IMR-90 (cell line): ENCODE data around the gene PITPNM3. TPM values are rescaled to one million over a fixed set of nuclear protein-coding genes. Genes with fewer than 3 reads are reported as not detected.

ENCODE experiments used
- BHLHE40 ChIP-seq: fragments of 150-350 bp; IDR thresholded peaks from 2 replicates; pipeline ENCODE4 v1.6.1; 2016; ENCODE audit warnings: mild to moderate bottlenecking, low read depth, low read length
- CEBPB ChIP-seq: IDR thresholded peaks from 2 replicates; pipeline ENCODE4 v1.6.1; 2012; ENCODE audit warnings: low read depth, low read length, improper control_type of control experiment
- MAZ ChIP-seq: IDR thresholded peaks from 2 replicates; pipeline ENCODE4 v1.6.1; 2012; ENCODE audit warnings: low read depth, mild to moderate bottlenecking, low read length, improper control_type of control experiment, moderate library complexity, borderline replicate concordance
- NFE2L2 ChIP-seq: fragments of 150-350 bp; IDR thresholded peaks from 2 replicates; pipeline ENCODE4 v1.6.1; 2016; ENCODE audit warnings: low read depth, mild to moderate bottlenecking, low read length
- POLR2A ChIP-seq: IDR thresholded peaks from 2 replicates; pipeline ENCODE4 v1.6.1; 2012; ENCODE audit warnings: mild to moderate bottlenecking, low read depth, low read length
- SMC3 ChIP-seq: fragments of 150-350 bp; IDR thresholded peaks from 2 replicates; pipeline ENCODE4 v1.6.1; 2016; ENCODE audit warnings: low read depth, mild to moderate bottlenecking, antibody characterized with exemption, low read length, moderate library complexity
- polyA plus RNA-seq, 3 experiments: library from polyadenylated mRNA; depleted of rRNA; stranded (reverse); fragments of >200 nt; gene quantifications; 2 replicates each; pipeline ENCODE4 v1.2.3, GENCODE V29; 2012; ENCODE audit warnings: low replicate concordance in 1 of 3
- total RNA-seq: library from RNA; depleted of rRNA; stranded (reverse); fragments of >200 nt; gene quantifications from 2 replicates; pipeline ENCODE4 v1.2.3, GENCODE V29; 2012

PITPNM3 gene
- total and polyA plus RNA-seq, 2 of the 4 experiments (the other 2 are of a cell fraction) = 0.54 to 1.7 TPM

DNA sequence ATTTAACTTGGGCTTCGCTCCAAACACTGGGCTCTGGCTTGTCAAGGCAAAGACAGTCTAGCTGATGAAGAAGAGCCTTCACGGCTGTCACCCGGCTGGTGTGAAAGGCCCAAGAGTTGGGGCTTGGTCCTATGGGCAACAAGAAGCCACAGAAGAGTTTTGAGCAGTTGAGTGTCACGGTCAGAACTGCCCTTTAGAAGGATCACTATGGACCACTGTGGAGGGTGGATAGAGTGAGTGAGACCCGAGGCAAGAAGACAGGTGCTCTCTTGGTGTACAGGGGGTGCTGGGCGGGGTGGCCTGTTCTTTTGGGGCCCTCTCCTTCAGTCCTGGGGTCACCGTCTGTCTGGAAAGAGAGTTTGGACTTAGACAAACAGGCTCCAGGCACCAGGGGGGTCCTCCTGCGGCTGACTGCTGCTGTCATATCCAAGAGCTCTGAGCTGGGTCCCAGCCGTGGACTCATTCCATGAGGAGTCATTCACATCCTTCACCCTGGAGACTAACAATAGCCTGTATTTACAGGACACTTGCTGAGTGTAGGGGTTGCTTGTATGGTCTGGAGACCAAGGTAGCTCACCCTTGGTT lies 109.7 kb downstream of the PITPNM3 start (continued):
- TF ChIP-seq POLR2A (no peak), MAZ (no peak), SMC3 (no peak), BHLHE40 (no peak), CEBPB (no peak), NFE2L2 (no peak)
